AML-193 (cell line): ENCODE measurements around the gene MPPED2.

Source experiments
- DNase-seq, 2 experiments: peaks; one replicate each; lab custom pipeline; 2025; lab: John Stamatoyannopoulos, UW

Gene MPPED2

GRCh38 chr11:30454111-30454510 lies 132.0 kb downstream of the MPPED2 start:
- no peak for DNase-seq

- DNase-seq: no peak
Observed at GRCh38 chr11:30453705-30454104, 132.4 kb downstream of the MPPED2 start.

GRCh38 chr11:30452842-30453241 lies 133.3 kb downstream of the MPPED2 start:
- DNase-seq: no peak

GRCh38 chr11:30452114-30452513 lies 134.0 kb downstream of the MPPED2 start:
- DNase-seq: no peak

- DNase-seq: no peak
Observed at GRCh38 chr11:30451626-30452025, 134.5 kb downstream of the MPPED2 start.

GRCh38 chr11:30451167-30451566 lies 135.0 kb downstream of the MPPED2 start:
- DNase-seq: no peak

- no peak for DNase-seq
Observed at GRCh38 chr11:30447058-30447640, 139.0 kb downstream of the MPPED2 start.

- no peak for DNase-seq
Observed at GRCh38 chr11:30446520-30446919, 139.6 kb downstream of the MPPED2 start.

- no peak for DNase-seq
Observed at GRCh38 chr11:30445056-30445455, 141.1 kb downstream of the MPPED2 start.

GRCh38 chr11:30440510-30440909 lies 145.6 kb downstream of the MPPED2 start:
- no peak for DNase-seq

- DNase-seq: no peak
Observed at GRCh38 chr11:30436801-30437200, 149.4 kb downstream of the MPPED2 start.

- DNase-seq: no peak
Observed at GRCh38 chr11:30435488-30435887, 150.7 kb downstream of the MPPED2 start.

GRCh38 chr11:30434901-30435300 lies 151.3 kb downstream of the MPPED2 start:
- DNase-seq: no peak

- no peak for DNase-seq
Observed at GRCh38 chr11:30433831-30434230, 152.3 kb downstream of the MPPED2 start.

- no peak for DNase-seq
Observed at GRCh38 chr11:30432716-30433115, 153.4 kb downstream of the MPPED2 start.

GRCh38 chr11:30432178-30432577 lies 154.0 kb downstream of the MPPED2 start:
- no peak for DNase-seq

GRCh38 chr11:30431127-30431814 lies 154.9 kb downstream of the MPPED2 start:
- no peak for DNase-seq

- no peak for DNase-seq
Observed at GRCh38 chr11:30429550-30429949, 156.6 kb downstream of the MPPED2 start.

- no peak for DNase-seq
Observed at GRCh38 chr11:30426781-30427180, 159.4 kb downstream of the MPPED2 start.

GRCh38 chr11:30424844-30425243 lies 161.3 kb downstream of the MPPED2 start:
- DNase-seq: no peak

- no peak for DNase-seq
Observed at GRCh38 chr11:30424321-30424720, 161.8 kb downstream of the MPPED2 start.

GRCh38 chr11:30423886-30424285 lies 162.3 kb downstream of the MPPED2 start:
- no peak for DNase-seq

GRCh38 chr11:30423279-30423648 lies 162.9 kb downstream of the MPPED2 start:
- DNase-seq: no peak
